Endodermal cell (in vitro differentiated cells): ENCODE measurements around the gene SHROOM4. TPM values are rescaled to one million over a fixed set of nuclear protein-coding genes. Genes with fewer than 3 reads are reported as not detected.

Source experiments
- DNase-seq: peaks from one replicate; pipeline ENCODE4 v3.0.0-alpha.2; 2017
- H3K27ac ChIP-seq: 2 replicates; pipeline ENCODE4 v1.5.1; 2013; ENCODE audit warnings: mild to moderate bottlenecking, low read depth, low read length, moderate library complexity
- H3K27me3 ChIP-seq: 2 replicates; pipeline ENCODE4 v1.6.1; 2013; ENCODE audit warnings: mild to moderate bottlenecking, low read length, moderate library complexity; ENCODE audit not compliant: insufficient read depth, control insufficient read depth, poor library complexity, severe bottlenecking
- H3K36me3 ChIP-seq: 2 replicates; pipeline ENCODE4 v1.7.0; 2013; ENCODE audit warnings: mild to moderate bottlenecking, low read length, moderate library complexity; ENCODE audit not compliant: control insufficient read depth, insufficient read depth
- H3K4me1 ChIP-seq: one replicate; pipeline ENCODE4 v1.7.0; 2013; ENCODE audit warnings: low read length; ENCODE audit not compliant: control insufficient read depth, insufficient read depth
- H3K4me3 ChIP-seq: 2 replicates; pipeline ENCODE4 v1.5.1; 2013; ENCODE audit warnings: mild to moderate bottlenecking, low read length, moderate library complexity
- H3K9ac ChIP-seq: 2 replicates; pipeline ENCODE4 v1.6.1; 2013; ENCODE audit warnings: mild to moderate bottlenecking, low read length, moderate library complexity; ENCODE audit not compliant: poor library complexity, severe bottlenecking; ENCODE audit errors: extremely low read depth
- H3K9me3 ChIP-seq: 2 replicates; pipeline ENCODE4 v1.6.1; 2013; ENCODE audit warnings: mild to moderate bottlenecking, low read length, moderate library complexity; ENCODE audit not compliant: control insufficient read depth
- H3K27ac Mint-ChIP-seq: 2 replicates; pipeline ENCODE4 v1.8.0; 2020; ENCODE audit warnings: mixed read lengths
- H3K27me3 Mint-ChIP-seq: 2 replicates; pipeline ENCODE4 v1.8.0; 2021; ENCODE audit warnings: mild to moderate bottlenecking, mixed read lengths; ENCODE audit not compliant: insufficient read depth
- H3K36me3 Mint-ChIP-seq: 2 replicates; pipeline ENCODE4 v1.8.0; 2020; ENCODE audit warnings: low read depth, mixed read lengths
- H3K4me1 Mint-ChIP-seq: 2 replicates; pipeline ENCODE4 v1.8.0; 2020; ENCODE audit warnings: mixed read lengths
- H3K4me3 Mint-ChIP-seq: 2 replicates; pipeline ENCODE4 v1.8.0; 2020; ENCODE audit warnings: mild to moderate bottlenecking, moderate library complexity, mixed read lengths
- H3K9me3 Mint-ChIP-seq: 2 replicates; pipeline ENCODE4 v1.8.0; 2020; ENCODE audit warnings: mild to moderate bottlenecking, mixed read lengths
- CTCF ChIP-seq: fragments of 200-600 bp; sonication (generic); conservative IDR thresholded peaks from 2 replicates; pipeline ENCODE4 v1.5.0; 2021; ENCODE audit warnings: antibody characterized with exemption, mild to moderate bottlenecking
- WGBS, 2 experiments: methylation state at CpG; one replicate each; pipeline versions ENCODE4 v1.1.5 to v1.1.7; 2013; ENCODE audit warnings: missing lambda C conversion rate in 2 of 2, mixed read lengths in 1 of 2; ENCODE audit not compliant: insufficient coverage in 1 of 2, insufficient read length in 1 of 2; 5-methylcytosine and 5-hydroxymethylcytosine counted together
- total RNA-seq, 2 donors: library from RNA; stranded (reverse); fragmentation: NEBNext Ultra II Directional in 1 of 2; extraction: Animal tissue kit (Norgen Biotek cat#: 25700) in 1 of 2; gene quantifications; 2 replicates in 1 of 2; 3 replicates in 1 of 2; pipeline ENCODE4 v1.2.1, GENCODE V29; 2021

The SHROOM4 gene
- total RNA-seq, 2 donors from 2014 or later: 17.7 to 20.5 TPM

- Mint-ChIP-seq H3K4me3 (no peak overlapping the region), H3K27ac (no peak overlapping the region), H3K36me3 (peaks cover 28% of the 10 kb centered on the region), H3K27me3 (no peaks in the 10 kb centered on the region), H3K4me1 (no peaks in the 10 kb centered on the region), H3K9me3 (peaks cover 45% of the 10 kb centered on the region)
- 95% methylated on average over 6 of the region's 6 CpGs; no CpG with 5 or more reads in 1 of the 2 experiments for WGBS, 2 experiments
- Histone ChIP-seq H3K36me3 (peaks cover 7% of the 10 kb centered on the region), H3K9ac (no peak overlapping the region), H3K27me3 (no peaks in the 10 kb centered on the region), H3K27ac (no peak overlapping the region), H3K9me3 (no peaks in the 10 kb centered on the region), H3K4me1 (no peaks in the 10 kb centered on the region), H3K4me3 (no peak overlapping the region)
- TF ChIP-seq CTCF: no peak
- no peak for DNase-seq
Measured at GRCh38 chrX:50629774-50630173, 184.2 kb downstream of the SHROOM4 start.

GRCh38 chrX:50627696-50628095 is 186.3 kb downstream of the SHROOM4 start:
- Histone ChIP-seq H3K9ac (no peak overlapping the region), H3K4me1 (no peaks in the 10 kb centered on the region), H3K27ac (no peak overlapping the region), H3K27me3 (no peaks in the 10 kb centered on the region), H3K9me3 (no peaks in the 10 kb centered on the region), H3K4me3 (no peak overlapping the region), H3K36me3 (peaks cover 3% of the 10 kb centered on the region)
- H3K4me1 Mint-ChIP-seq: peaks cover 3% of the 10 kb centered on the region
- H3K27me3 Mint-ChIP-seq: no peaks in the 10 kb centered on the region
- no peak for DNase-seq
- no peak for TF ChIP-seq CTCF
- peaks cover 45% of the 10 kb centered on the region for H3K9me3 Mint-ChIP-seq
- peaks cover 15% of the 10 kb centered on the region for H3K36me3 Mint-ChIP-seq
- 79% methylated on average over 2 of the region's 2 CpGs; no CpG with 5 or more reads in 1 of the 2 experiments for WGBS, 2 experiments
- H3K4me3 Mint-ChIP-seq: no peak overlapping the region
- H3K27ac Mint-ChIP-seq: no peak overlapping the region

GRCh38 chrX:50626432-50626831 is 187.6 kb downstream of the SHROOM4 start:
- WGBS, 2 experiments: 83 to 96% methylated on average over 1 to 4 of the region's 4 CpGs

More at GRCh38 chrX:50626432-50626831, 187.6 kb downstream of the SHROOM4 start:
- TF ChIP-seq CTCF: no peak
- no peaks in the 10 kb centered on the region for H3K4me1 ChIP-seq
- peaks cover 3% of the 10 kb centered on the region for H3K36me3 ChIP-seq
- no peak overlapping the region for H3K4me3 ChIP-seq
- Mint-ChIP-seq H3K4me3 (no peak overlapping the region), H3K27me3 (no peaks in the 10 kb centered on the region), H3K9me3 (peaks cover 48% of the 10 kb centered on the region), H3K4me1 (peaks cover 3% of the 10 kb centered on the region), H3K36me3 (peaks cover 12% of the 10 kb centered on the region), H3K27ac (no peak overlapping the region)
- no peak overlapping the region for H3K27ac ChIP-seq
- H3K27me3 ChIP-seq: no peaks in the 10 kb centered on the region
- no peak overlapping the region for H3K9ac ChIP-seq
- no peak for DNase-seq
- no peaks in the 10 kb centered on the region for H3K9me3 ChIP-seq
